Nephron (organoid): ENCODE results near the gene PCSK9.

Experiments used
- H3K27ac Mint-ChIP-seq, 3 experiments: 2 replicates each; pipeline ENCODE4 v1.8.0; 2020; ENCODE audit warnings: mixed read lengths in 3 of 3, mild to moderate bottlenecking in 2 of 3, moderate library complexity in 1 of 3
- H3K27me3 Mint-ChIP-seq: 2 replicates; pipeline ENCODE4 v1.8.0; 2021; ENCODE audit warnings: low read depth, mild to moderate bottlenecking, moderate library complexity, mixed read lengths
- H3K36me3 Mint-ChIP-seq: 2 replicates; pipeline ENCODE4 v1.8.0; 2020; ENCODE audit warnings: low read depth, mixed read lengths
- H3K4me1 Mint-ChIP-seq: 2 replicates; pipeline ENCODE4 v1.8.0; 2020; ENCODE audit warnings: mixed read lengths
- H3K4me3 Mint-ChIP-seq, 3 experiments: 2 replicates each; pipeline ENCODE4 v1.8.0; 2020; ENCODE audit warnings: mild to moderate bottlenecking in 3 of 3, mixed read lengths in 3 of 3, moderate library complexity in 2 of 3
- H3K9me3 Mint-ChIP-seq: 2 replicates; pipeline ENCODE4 v1.8.0; 2020; ENCODE audit warnings: mixed read lengths
- TF ChIP-seq, protein P1 (sequence below), 3 experiments: fragments of 200-600 bp; sonication (generic); IDR thresholded peaks; one replicate each; pipeline ENCODE4 v1.5.0; 2021; ENCODE audit warnings: antibody characterized with exemption in 3 of 3; ENCODE audit not compliant: unreplicated experiment in 3 of 3

PCSK9 gene

DNA sequence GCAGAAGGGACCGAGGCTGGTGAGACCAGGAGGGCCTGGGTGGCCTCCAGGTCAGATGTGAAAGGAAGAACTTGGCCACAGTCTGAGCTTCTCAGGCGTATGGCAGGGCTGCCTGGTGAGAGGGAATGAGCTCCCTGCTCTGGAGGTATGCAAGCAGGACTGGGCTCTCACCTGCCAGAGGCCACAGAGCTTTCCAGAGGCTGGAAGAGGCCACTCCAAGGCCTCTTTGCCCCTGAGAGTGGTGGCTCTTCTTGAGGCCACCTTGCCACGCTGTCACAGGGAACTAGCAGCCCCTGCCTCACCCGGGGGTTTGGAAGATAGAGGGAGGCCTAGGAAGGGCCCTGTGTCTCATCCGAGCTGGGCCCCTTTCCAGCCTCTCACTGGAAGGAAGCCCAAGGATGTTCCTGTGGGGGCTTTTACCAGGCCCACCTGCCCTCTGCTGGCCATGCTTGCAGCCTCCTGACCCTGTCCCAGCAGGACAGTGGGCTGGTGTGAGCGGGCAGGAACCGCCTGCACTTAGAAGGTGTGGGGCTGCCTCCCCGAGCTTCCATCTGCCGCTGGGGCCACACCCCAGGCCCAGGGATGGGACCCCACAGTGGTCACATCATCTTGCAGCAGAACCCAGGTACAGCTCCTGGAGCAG lies 10.0 kb downstream of the PCSK9 start:
- Mint-ChIP-seq H3K9me3 (no peaks in the 10 kb centered on the region), H3K36me3 (peaks cover 10% of the 10 kb centered on the region), H3K4me1 (peaks cover 35% of the 10 kb centered on the region), H3K27me3 (peaks cover 24% of the 10 kb centered on the region), H3K27ac (peak overlapping the region in 2 of 3 experiments; percentile 4 to 36), H3K4me3 (peak overlapping the region in 1 of 3 experiments; percentile 30)
- TF ChIP-seq, protein P1, sequence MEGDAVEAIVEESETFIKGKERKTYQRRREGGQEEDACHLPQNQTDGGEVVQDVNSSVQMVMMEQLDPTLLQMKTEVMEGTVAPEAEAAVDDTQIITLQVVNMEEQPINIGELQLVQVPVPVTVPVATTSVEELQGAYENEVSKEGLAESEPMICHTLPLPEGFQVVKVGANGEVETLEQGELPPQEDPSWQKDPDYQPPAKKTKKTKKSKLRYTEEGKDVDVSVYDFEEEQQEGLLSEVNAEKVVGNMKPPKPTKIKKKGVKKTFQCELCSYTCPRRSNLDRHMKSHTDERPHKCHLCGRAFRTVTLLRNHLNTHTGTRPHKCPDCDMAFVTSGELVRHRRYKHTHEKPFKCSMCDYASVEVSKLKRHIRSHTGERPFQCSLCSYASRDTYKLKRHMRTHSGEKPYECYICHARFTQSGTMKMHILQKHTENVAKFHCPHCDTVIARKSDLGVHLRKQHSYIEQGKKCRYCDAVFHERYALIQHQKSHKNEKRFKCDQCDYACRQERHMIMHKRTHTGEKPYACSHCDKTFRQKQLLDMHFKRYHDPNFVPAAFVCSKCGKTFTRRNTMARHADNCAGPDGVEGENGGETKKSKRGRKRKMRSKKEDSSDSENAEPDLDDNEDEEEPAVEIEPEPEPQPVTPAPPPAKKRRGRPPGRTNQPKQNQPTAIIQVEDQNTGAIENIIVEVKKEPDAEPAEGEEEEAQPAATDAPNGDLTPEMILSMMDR (IDR thresholded peaks at IDR 0.05; ENCODE audit: unreplicated experiment in 3 of 3): no peak

DNA sequence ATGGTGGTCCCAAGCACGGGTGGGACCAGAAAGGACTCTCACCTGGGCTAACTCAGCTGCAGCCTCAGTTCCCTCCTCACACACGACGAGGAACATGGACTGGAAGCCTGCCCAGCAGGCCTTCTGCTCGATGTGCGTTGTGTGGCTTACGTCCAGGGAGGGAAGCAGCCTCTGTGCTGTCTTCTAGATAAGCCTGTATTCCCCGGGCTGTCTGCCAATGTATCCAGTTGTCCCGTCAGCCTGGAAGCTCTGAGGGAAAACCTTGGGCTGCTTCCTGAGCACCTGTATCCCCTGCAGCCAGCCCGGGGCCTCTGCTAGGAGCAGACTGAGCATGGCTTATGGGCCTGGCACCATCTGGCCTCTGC lies 10.5 kb downstream of the PCSK9 start:
- peaks cover 22% of the 10 kb centered on the region for H3K27me3 Mint-ChIP-seq
- H3K9me3 Mint-ChIP-seq: no peaks in the 10 kb centered on the region
- H3K4me3 Mint-ChIP-seq: no peak overlapping the region
- H3K27ac Mint-ChIP-seq: no peak overlapping the region
- H3K4me1 Mint-ChIP-seq: peaks cover 35% of the 10 kb centered on the region
- TF ChIP-seq, protein P1 (IDR thresholded peaks at IDR 0.05; ENCODE audit: unreplicated experiment in 3 of 3): no peak
- H3K36me3 Mint-ChIP-seq: peaks cover 8% of the 10 kb centered on the region

- Mint-ChIP-seq H3K9me3 (no peaks in the 10 kb centered on the region), H3K27me3 (peaks cover 21% of the 10 kb centered on the region), H3K4me1 (peaks cover 39% of the 10 kb centered on the region), H3K27ac (no peak overlapping the region), H3K4me3 (no peak overlapping the region), H3K36me3 (peaks cover 7% of the 10 kb centered on the region)
- TF ChIP-seq, protein P1 (IDR thresholded peaks at IDR 0.05; ENCODE audit: unreplicated experiment in 3 of 3): no peak
These were observed 10.9 kb downstream of the PCSK9 start for GRCh38 chr1:55050283-55050682.

DNA sequence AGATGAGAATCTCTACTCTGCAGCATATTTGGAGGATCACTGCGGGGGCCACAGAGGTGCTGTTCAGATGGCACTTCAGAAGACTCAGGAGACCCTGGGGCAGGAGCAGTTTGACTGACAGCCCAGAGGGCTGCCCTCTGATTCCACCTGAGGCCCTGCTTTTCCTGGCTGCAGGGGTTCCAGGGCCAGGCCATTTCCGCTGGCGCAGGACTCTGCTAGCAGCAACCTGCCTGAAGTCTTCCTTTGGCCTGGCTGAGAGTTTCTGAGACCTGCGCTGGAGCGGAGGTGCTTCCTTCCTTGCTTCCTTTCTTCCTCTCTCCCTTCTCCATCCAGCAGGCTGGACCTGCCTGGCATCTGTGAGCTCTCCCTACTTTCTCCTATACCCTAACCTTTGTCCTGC lies 11.8 kb downstream of the PCSK9 start:
- H3K9me3 Mint-ChIP-seq: no peaks in the 10 kb centered on the region
- H3K4me1 Mint-ChIP-seq: peaks cover 42% of the 10 kb centered on the region
- H3K36me3 Mint-ChIP-seq: peaks cover 7% of the 10 kb centered on the region
- TF ChIP-seq, protein P1 (IDR thresholded peaks at IDR 0.05; ENCODE audit: unreplicated experiment in 3 of 3): no peak
- no peak overlapping the region for H3K4me3 Mint-ChIP-seq
- H3K27me3 Mint-ChIP-seq: peaks cover 18% of the 10 kb centered on the region
- H3K27ac Mint-ChIP-seq: peak overlapping the region in 1 of 3 experiments; percentile 0

DNA sequence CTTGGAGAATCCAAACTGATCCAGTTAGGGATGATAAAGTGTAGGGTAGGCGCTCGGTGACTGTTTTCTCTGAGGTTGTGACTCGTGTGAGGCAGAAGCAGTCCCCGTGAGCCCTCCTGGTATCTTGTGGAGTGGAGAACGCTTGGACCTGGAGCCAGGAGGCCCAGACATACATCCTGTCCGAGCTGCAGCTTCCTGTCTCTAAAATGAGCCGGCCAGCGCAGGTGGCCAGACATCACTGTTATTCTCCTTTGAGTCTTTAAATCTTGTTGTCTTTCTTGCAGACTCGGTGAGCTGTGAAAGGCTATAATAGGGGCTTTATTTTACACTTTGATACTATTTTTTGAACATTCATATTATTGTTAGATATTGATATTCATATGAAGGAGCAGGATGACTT lies 12.3 kb downstream of the PCSK9 start:
- peaks cover 16% of the 10 kb centered on the region for H3K27me3 Mint-ChIP-seq
- H3K27ac Mint-ChIP-seq: peak overlapping the region in 1 of 3 experiments; percentile 0

More for the DNA sequence above, 12.3 kb downstream of the PCSK9 start:
- Mint-ChIP-seq H3K36me3 (peaks cover 6% of the 10 kb centered on the region), H3K4me3 (no peak overlapping the region), H3K9me3 (no peaks in the 10 kb centered on the region), H3K4me1 (peaks cover 42% of the 10 kb centered on the region)
- TF ChIP-seq, protein P1 (IDR thresholded peaks at IDR 0.05; ENCODE audit: unreplicated experiment in 3 of 3): no peak
